Body of pancreas (tissue), 4 donors: ENCODE data around the gene ASIC2. TPM values are rescaled to one million over a fixed set of nuclear protein-coding genes. Genes with fewer than 3 reads are reported as not detected.

Experiments
- ATAC-seq: fragments of 150-250 bp; one replicate; pipeline ENCODE4 v1.9.1; 2016
- DNase-seq, 4 donors: peaks; one replicate each; pipeline ENCODE4 v3.0.0-alpha.2; 2019
- H3K27ac ChIP-seq, 4 donors: fragments of 200-600 bp; sonication (generic); 1 replicate in 3 of 4; 2 replicates in 1 of 4; pipeline versions ENCODE4 v1.5.1 to v1.6.1; 2016 to 2019; ENCODE audit warnings: mild to moderate bottlenecking in 1 of 4, mixed read lengths in 1 of 4, moderate library complexity in 1 of 4
- H3K27me3 ChIP-seq, 2 donors: fragments of 200-600 bp; sonication (generic); one replicate each; pipeline ENCODE4 v1.6.0; 2016; ENCODE audit warnings: mild to moderate bottlenecking in 1 of 2
- H3K36me3 ChIP-seq, 2 donors: fragments of 200-600 bp; sonication (generic); replicated peaks in 1 of 2; 2 replicates each; pipeline ENCODE4 v1.5.1; 2016; ENCODE audit warnings: low read depth in 2 of 2; ENCODE audit not compliant: insufficient read depth in 1 of 2
- H3K4me1 ChIP-seq: fragments of 200-600 bp; sonication (generic); one replicate; pipeline ENCODE4 v1.6.0; 2016
- H3K4me3 ChIP-seq, 2 donors: fragments of 200-600 bp; sonication (generic); 1 replicate in 1 of 2; 2 replicates in 1 of 2; pipeline ENCODE4 v1.5.1; 2016 to 2019
- H3K9me3 ChIP-seq, 3 donors: fragments of 200-600 bp; sonication (generic); 1 replicate in 2 of 3; 2 replicates in 1 of 3; pipeline ENCODE4 v1.5.1; 2016
- CTCF ChIP-seq, 7 experiments: fragments of 450-650 bp in 4 of 7; fragments of 200-600 bp in 3 of 7; sonication (generic) in 3 of 7; IDR thresholded peaks; one replicate each; pipeline ENCODE4 v1.5.1; 2016 to 2019; ENCODE audit warnings: antibody characterized with exemption in 7 of 7
- POLR2A ChIP-seq, 3 donors: fragments of 450-650 bp; IDR thresholded peaks; one replicate each; pipeline ENCODE4 v1.6.1; 2016; ENCODE audit warnings: antibody characterized with exemption in 3 of 3, mild to moderate bottlenecking in 2 of 3
- WGBS, 2 donors: methylation state at CpG; one replicate each; pipeline ENCODE4 v1.1.5; 2017; 5-methylcytosine and 5-hydroxymethylcytosine counted together
- intact Hi-C: fragments of 100-400 bp; cut with DNase I; formaldehyde crosslinking; loops from one replicate; pipeline ENCODE4 v1.15.1; 2023
- total RNA-seq, 2 donors: library from RNA; depleted of rRNA; stranded (reverse); fragments of >200 nt; gene quantifications; one replicate each; pipeline ENCODE4 v1.1.0, GENCODE V29; 2016

ASIC2 gene
- total RNA-seq, 2 donors from 2014 or later = not detected

- intact Hi-C loops = no loop called here
- H3K4me1 ChIP-seq = no peaks in the 10 kb centered on the region
Measured at GRCh38 chr17:33192951-33193911, 99.9 kb downstream of the ASIC2 start.

DNA sequence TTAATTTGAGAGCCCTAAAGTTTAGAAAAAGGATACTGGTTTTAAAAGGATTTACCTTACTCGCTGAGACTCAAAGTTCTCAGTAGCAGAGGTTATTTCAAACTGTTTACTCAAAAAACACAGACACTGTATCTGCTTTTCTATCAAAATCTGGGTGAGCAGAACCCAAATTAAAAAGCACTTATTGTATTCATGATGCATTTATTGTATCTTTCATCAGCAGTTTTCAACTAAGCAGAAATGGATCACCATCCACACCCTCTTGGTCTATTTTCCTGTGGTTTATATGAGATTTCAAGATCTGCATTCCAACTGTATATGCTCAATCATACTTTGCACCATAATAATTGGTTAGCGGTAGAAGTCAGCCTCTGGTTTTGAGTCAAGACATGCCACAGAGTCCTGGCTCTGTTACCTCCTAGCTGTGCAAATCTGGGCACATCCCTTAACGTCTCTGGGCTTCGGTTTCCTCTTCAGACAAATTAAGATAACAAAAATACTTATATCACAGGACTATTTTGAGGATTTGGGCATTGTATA, 109.5 kb downstream of the ASIC2 start:
- Histone ChIP-seq H3K4me3 (no peak overlapping the region), H3K9me3 (no peaks in the 10 kb centered on the region), H3K27me3 (peaks cover 0 to 8% of the 10 kb centered on the region in 2 donors), H3K27ac (no peak overlapping the region), H3K36me3 (no peaks in the 10 kb centered on the region), H3K4me1 (no peaks in the 10 kb centered on the region)
- intact Hi-C loops = no loop called here
- DNase-seq (no peak), ATAC-seq (no peak)
- TF ChIP-seq POLR2A (IDR thresholded peaks at IDR 0.05) = no peak
- TF ChIP-seq CTCF (IDR thresholded peaks at IDR 0.05) = no peak
- 57 to 62% methylated on average over 4 of the region's 4 CpGs for WGBS, 2 donors

More at GRCh38 chr17:33192951-33193911, 99.9 kb downstream of the ASIC2 start:
- Histone ChIP-seq H3K27ac (no peak overlapping the region), H3K9me3 (no peaks in the 10 kb centered on the region), H3K4me3 (no peak overlapping the region), H3K27me3 (no peaks in the 10 kb centered on the region), H3K36me3 (no peaks in the 10 kb centered on the region)
- WGBS, 2 donors = 55 to 59% methylated on average over 8 to 9 of the region's 9 CpGs
- DNase-seq (no peak), ATAC-seq (no peak)
- TF ChIP-seq POLR2A (IDR thresholded peaks at IDR 0.05) (no peak), CTCF (IDR thresholded peaks at IDR 0.05) (no peak)

DNA sequence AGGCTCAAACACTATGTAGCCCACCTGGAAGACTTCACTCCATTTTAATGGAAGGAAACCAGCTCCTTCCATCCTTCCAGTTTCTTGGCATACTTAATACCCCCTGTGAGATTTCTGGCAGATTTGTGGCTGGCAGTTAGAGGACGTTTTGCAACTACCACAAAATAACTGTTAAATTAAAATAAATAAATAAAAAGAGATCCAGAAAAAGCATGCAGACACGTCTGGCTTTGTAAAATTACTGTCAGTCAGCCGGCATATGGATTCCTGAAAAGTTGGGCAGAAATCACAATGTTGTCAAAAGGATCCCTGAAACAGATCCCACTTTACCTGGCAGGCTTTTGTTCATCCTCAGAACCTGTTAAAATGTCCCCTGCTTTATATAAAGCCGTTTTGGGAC, 113.9 kb downstream of the ASIC2 start:
- intact Hi-C loops = no loop called here
- 39% methylated on average over 4 of the region's 4 CpGs for WGBS, 2 donors
- DNase-seq (no peak), ATAC-seq (no peak)
- Histone ChIP-seq H3K27ac (no peak overlapping the region), H3K27me3 (peaks cover 0 to 8% of the 10 kb centered on the region in 2 donors), H3K4me3 (no peak overlapping the region), H3K4me1 (no peaks in the 10 kb centered on the region), H3K36me3 (no peaks in the 10 kb centered on the region), H3K9me3 (no peaks in the 10 kb centered on the region)
- TF ChIP-seq POLR2A (IDR thresholded peaks at IDR 0.05) (no peak), CTCF (IDR thresholded peaks at IDR 0.05) (no peak)

GRCh38 chr17:33178681-33179080, 114.4 kb downstream of the ASIC2 start:
- intact Hi-C loops = no loop called here
- Histone ChIP-seq H3K27ac (no peak overlapping the region), H3K36me3 (no peaks in the 10 kb centered on the region), H3K9me3 (no peaks in the 10 kb centered on the region), H3K4me3 (no peak overlapping the region), H3K27me3 (peaks cover 0 to 3% of the 10 kb centered on the region in 2 donors), H3K4me1 (no peaks in the 10 kb centered on the region)
- DNase-seq = no peak
- WGBS, 2 donors = 75 to 77% methylated on average over 3 of the region's 3 CpGs
- ATAC-seq = no peak
- TF ChIP-seq CTCF (IDR thresholded peaks at IDR 0.05) (no peak), POLR2A (IDR thresholded peaks at IDR 0.05) (no peak)
